Anterior cingulate cortex (tissue), 58 donors: ENCODE data around the gene MRO.

Source experiments
- DNase-seq, 58 donors: peaks; one replicate each; lab custom pipeline; 2025; lab: John Stamatoyannopoulos, UW

The MRO gene

DNA sequence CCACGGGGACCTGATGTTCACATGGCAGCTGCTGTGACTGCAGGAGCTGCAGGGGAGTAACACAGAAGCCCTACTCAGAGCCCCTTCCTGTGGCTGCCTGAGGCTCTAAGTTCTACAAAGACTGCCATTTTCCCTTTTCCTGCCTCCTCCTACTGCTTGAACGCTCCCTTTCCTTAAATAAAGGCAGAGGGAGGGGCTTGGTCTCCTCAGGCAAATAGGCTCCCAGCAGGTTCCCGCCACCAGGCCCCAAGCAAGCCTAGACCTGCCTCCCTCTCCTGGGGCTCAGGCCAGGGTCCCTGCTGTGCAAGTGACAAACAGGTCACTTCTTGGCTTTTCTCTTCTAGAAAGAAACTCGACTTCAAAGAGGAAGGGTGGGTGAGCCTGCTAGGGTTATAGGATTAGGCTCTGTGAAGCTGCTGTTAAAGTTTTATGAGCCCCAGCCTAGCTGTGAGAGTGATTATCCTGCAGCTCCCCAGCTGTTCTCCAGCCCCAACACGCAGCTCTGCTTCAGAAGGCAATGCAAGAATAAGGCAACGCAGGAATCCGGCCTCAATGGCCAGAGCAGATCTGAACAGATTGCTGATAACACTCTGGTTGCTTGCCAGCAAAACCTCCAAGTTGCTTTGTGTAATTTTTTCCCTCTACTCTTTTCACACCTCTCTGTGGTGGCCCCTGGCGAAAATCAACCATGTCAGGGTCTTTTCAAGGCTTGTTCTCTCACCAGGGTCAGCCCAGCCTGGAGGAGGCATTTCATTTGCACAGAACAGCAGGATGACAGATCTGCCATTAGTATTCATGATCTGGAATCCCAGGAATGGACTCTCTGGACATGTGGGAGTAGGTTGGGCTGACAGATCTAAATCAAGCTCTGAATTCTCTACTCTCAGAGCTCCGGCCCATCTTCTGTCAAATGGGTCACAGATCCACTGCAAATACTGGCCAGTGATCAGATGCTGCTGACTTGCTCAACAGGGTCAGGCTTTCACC lies 71.3 kb downstream of the MRO start:
- DNase-seq = no peak

DNA sequence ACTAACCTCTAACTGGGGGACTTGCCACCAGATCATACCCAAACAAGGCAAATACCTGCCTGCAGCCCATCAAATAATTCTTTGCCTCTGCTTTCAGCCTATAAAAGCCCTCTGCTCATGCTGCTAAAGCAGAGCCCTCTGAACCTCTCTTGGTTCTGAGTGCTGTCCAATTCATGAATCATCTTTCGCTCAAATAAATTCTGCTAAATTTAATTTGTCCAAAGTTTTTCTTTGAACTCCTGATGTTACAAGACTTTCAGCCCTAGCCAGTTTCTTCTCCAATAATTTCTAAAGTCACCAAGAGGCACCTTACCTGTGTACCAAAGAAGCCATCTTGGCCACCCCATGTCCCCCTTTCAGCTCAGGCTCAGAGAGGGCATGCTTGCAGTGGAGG lies 72.0 kb downstream of the MRO start:
- no peak for DNase-seq

DNA sequence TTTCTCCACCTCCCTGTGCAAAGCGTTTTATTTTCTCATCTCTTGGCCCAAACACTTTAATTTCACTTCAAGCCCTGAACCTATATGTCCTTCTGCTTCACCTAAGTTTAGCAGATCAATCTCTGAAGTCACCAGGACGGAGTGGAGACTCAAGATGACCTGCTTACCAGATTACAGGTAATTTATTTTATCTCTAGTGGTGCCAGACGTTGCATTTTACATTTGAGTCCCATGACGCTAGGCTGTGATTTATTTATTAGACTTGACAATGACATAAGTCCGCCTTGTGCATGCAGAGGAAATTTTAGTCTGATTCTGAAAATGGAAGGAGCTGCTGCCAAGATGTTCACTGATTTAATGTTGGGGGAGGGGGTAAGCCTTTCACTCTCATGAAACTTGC lies 73.9 kb downstream of the MRO start:
- no peak for DNase-seq
